Lower leg skin (tissue), 3 donors: ENCODE results near the gene HAPLN1.

Experiments
- CTCF ChIP-seq, 3 donors: fragments of 450-650 bp; IDR thresholded peaks; one replicate each; pipeline ENCODE4 v1.5.1; 2016; ENCODE audit warnings: antibody characterized with exemption in 3 of 3, mild to moderate bottlenecking in 3 of 3, moderate library complexity in 2 of 3
- POLR2A ChIP-seq, 2 donors: fragments of 450-650 bp; IDR thresholded peaks; one replicate each; pipeline ENCODE4 v1.6.1; 2016 to 2017; ENCODE audit warnings: antibody characterized with exemption in 2 of 2, mild to moderate bottlenecking in 1 of 2, moderate library complexity in 1 of 2

GRCh38 chr5:83723031-83723430 lies 2.4 kb upstream of the HAPLN1 start:
- TF ChIP-seq CTCF (IDR thresholded peaks at IDR 0.05) (no peak), POLR2A (IDR thresholded peaks at IDR 0.05) (no peak)
